GM12891 (cell line): Measurements from ENCODE around the gene BANF1.
A peak's percentile ranks its signal among the peaks of the same experiment; 100 is the strongest.

Experiments
- PAX5 ChIP-seq: IDR thresholded peaks from 2 replicates; pipeline ENCODE4 v1.6.1; 2011; ENCODE audit warnings: low read length, moderate library complexity, mild to moderate bottlenecking; ENCODE audit not compliant: insufficient read depth, severe bottlenecking
- POLR2A ChIP-seq: IDR thresholded peaks from 2 replicates; pipeline ENCODE4 v1.6.1; 2011; ENCODE audit warnings: low read depth, low read length, control low read depth
- POLR2AphosphoS5 ChIP-seq: IDR thresholded peaks from 2 replicates; pipeline ENCODE4 v1.6.1; 2011; ENCODE audit warnings: low read depth, low read length, control low read depth
- POU2F2 ChIP-seq: IDR thresholded peaks from 2 replicates; pipeline ENCODE4 v1.6.1; 2011; ENCODE audit warnings: low read depth, mild to moderate bottlenecking, control low read depth, low read length, moderate library complexity
- SPI1 ChIP-seq: IDR thresholded peaks from 2 replicates; pipeline ENCODE4 v1.6.1; 2011; ENCODE audit warnings: low read depth, low read length, control low read depth
- TAF1 ChIP-seq: IDR thresholded peaks from 2 replicates; pipeline ENCODE4 v1.6.1; 2011; ENCODE audit warnings: low read depth, low read length, control low read depth

DNA sequence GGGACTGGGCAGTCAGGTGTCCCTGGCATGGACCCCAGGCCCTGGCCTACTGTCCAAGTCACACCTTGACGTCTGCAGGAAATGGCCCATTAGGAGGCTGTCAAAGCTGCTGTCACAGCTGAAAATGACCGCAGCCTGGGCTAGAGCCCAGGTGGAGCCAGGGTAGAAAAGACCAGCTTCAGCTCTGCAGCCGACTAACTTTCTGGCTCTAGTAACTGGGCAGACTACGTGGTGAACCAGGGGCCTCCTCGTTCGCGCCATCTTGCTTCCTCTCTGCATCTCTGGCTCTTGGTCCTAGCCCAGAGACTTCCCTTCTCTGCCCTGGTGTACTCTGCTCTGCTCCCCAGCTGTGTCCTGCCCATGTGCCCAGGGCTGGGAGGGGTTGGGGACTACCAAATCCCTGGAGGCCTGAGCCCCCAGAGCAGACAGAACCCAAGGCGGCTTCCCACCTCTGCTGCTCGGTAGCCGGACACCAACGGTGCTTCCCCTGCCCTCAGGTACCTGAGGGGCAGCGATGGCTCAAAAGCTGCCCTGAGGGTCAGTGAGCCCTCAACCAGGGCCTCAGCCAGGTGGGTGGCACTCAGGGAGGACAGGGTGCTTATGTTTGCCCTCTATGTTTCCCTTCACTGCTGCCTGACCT lies 21.1 kb upstream of the BANF1 start:
- TF ChIP-seq POLR2AphosphoS5 (peak; percentile 7; the same call in 1 of the 2 replicates), POLR2A (no peak; the same call in 1 of the 2 replicates), POU2F2 (no peak), TAF1 (no peak), SPI1 (no peak), PAX5 (no peak)
